Measurements from ENCODE around the gene ACACB.

The ACACB gene

GRCh38 chr12:109247831-109248654, 131.7 kb downstream of the ACACB start:
- DNase-seq (ENCODE audit: insufficient read length, low spot score) (no peak), FAIRE-seq (no peak)

GRCh38 chr12:109250523-109250922, 134.1 kb downstream of the ACACB start:
- DNase-seq (ENCODE audit: insufficient read length, low spot score) (no peak), FAIRE-seq (no peak)

- no peak for DNase-seq (ENCODE audit: insufficient read length, low spot score)
- FAIRE-seq: no peak
Observed at GRCh38 chr12:109252799-109253198, 136.4 kb downstream of the ACACB start.

GRCh38 chr12:109253913-109254544, 137.6 kb downstream of the ACACB start:
- FAIRE-seq: no peak
- no peak for DNase-seq (ENCODE audit: insufficient read length, low spot score)

DNA sequence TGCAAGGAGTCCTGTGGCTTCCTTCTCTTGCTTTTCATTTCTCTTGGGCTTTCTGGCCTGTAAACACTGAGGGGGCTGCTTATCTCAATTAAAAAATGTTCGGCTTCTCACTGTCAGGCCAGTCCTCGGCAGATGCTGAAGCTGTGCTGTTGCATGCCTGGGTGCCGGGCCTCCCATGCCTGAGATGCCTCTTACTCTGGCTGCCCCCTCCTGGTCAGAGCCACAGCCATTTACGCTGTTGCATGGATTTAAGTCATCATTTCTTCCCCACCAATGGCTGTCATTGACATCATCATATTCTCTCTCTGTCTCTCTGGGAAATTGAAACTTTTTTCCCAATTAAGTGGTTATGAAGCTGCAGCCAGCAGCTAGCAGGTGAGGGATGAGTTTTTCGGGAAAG, 139.0 kb downstream of the ACACB start:
- DNase-seq (ENCODE audit: insufficient read length, low spot score) (no peak), FAIRE-seq (no peak)

GRCh38 chr12:109256011-109256410, 139.6 kb downstream of the ACACB start:
- DNase-seq (ENCODE audit: insufficient read length, low spot score): no peak
- no peak for FAIRE-seq

GRCh38 chr12:109258201-109258600, 141.8 kb downstream of the ACACB start:
- no peak for FAIRE-seq
- no peak for DNase-seq (ENCODE audit: insufficient read length, low spot score)

GRCh38 chr12:109258607-109259544, 142.5 kb downstream of the ACACB start:
- FAIRE-seq (no peak), DNase-seq (ENCODE audit: insufficient read length, low spot score) (no peak)

DNA sequence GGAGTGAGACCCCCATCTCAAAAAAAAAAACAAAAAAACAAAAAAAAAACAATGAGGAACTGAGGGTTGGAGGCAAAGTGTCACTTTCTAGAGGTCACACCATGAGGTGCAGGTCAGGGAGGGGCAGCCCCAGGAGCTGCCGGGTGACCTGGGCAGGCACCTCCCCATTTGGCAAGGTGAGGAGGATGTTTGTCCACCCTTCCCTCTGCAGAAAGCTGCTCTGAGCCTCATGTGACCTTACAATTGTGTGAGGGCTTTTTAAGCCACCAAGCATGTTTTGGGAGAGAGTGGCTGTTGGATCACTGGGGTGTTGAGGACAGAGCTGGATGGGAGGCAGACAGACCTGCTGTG, 143.1 kb downstream of the ACACB start:
- FAIRE-seq (no peak), DNase-seq (ENCODE audit: insufficient read length, low spot score) (no peak)

GRCh38 chr12:109261087-109261486, 144.7 kb downstream of the ACACB start:
- DNase-seq (ENCODE audit: insufficient read length, low spot score): no peak
- FAIRE-seq: no peak

- no peak for DNase-seq (ENCODE audit: insufficient read length, low spot score)
- FAIRE-seq: no peak
Observed at GRCh38 chr12:109261939-109262338, 145.6 kb downstream of the ACACB start.

- no peak for DNase-seq (ENCODE audit: insufficient read length, low spot score)
- no peak for FAIRE-seq
Observed at GRCh38 chr12:109263439-109263838, 147.1 kb downstream of the ACACB start.

GRCh38 chr12:109264095-109264942, 147.9 kb downstream of the ACACB start:
- peak; percentile 82 for DNase-seq (ENCODE audit: insufficient read length, low spot score)

DNA sequence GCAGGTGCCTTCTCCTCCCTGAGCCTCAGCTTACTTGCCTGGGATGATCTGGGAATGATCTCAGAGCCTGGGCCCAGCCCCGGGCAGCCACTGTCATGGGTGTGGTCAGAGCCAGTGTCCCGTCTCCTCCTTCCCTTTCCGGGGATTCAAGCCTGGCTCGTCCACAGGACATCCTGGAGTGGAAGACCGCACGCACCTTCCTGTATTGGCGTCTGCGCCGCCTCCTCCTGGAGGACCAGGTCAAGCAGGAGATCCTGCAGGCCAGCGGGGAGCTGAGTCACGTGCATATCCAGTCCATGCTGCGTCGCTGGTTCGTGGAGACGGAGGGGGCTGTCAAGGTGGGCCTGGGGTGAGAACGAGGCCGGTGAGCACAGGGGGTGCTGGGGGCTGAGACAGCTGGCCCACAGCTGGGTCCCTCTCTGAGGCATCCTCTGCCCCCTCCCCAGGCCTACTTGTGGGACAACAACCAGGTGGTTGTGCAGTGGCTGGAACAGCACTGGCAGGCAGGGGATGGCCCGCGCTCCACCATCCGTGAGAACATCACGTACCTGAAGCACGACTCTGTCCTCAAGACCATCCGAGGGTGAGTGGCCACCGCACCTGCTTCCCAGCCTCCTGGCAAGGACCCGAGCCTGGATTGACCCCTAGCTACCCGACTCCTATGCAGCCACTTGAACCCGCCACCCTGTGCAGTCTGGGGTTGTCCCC, 148.7 kb downstream of the ACACB start:
- FAIRE-seq (no peak), DNase-seq (ENCODE audit: insufficient read length, low spot score) (no peak)

More at GRCh38 chr12:109264095-109264942, 147.9 kb downstream of the ACACB start:
- no peak for FAIRE-seq

- no peak for FAIRE-seq
- DNase-seq (ENCODE audit: insufficient read length, low spot score): no peak
Observed at GRCh38 chr12:109266106-109266879, 149.9 kb downstream of the ACACB start.

DNA sequence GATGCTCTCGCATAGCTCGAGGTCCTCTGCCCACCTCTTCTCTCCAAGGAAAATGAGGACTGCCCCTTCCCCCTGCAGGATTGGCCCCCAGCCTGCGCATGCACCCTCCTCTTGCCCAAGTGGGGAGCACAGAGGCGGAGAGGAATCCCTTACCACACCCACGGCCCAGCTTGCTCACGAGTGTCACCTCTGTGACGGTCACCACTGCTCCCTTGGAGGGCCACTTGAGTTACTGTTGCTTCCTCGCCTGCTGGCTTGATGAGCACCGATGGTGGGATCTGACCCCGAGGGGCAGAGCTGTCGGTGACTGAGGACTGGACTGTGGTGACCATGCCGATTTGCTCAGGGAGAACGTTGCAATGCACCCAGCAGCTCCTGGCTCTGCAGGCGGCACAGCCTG, 151.0 kb downstream of the ACACB start:
- DNase-seq (ENCODE audit: insufficient read length, low spot score) (no peak), FAIRE-seq (no peak)

GRCh38 chr12:109268896-109269295, 152.5 kb downstream of the ACACB start:
- FAIRE-seq: no peak

DNA sequence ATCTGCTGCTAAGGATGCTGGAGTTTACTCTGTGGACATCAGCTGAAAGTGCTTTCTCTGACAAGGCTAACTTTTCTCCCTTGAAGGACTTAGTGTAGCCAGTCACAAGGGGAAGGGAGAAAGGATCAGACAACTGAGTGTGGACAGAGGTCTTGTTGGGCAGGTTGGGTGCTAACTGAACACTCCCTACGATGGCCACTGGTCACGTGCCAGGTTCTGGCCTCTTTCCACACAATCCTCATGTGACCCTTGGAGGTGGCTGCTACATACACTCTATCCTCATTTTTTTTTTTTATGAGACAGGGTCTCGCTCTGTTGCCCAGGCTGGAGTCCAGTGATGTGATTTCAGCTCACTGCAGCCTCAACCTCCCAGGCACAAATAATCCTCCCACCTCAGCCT, 153.0 kb downstream of the ACACB start:
- FAIRE-seq (no peak), DNase-seq (ENCODE audit: insufficient read length, low spot score) (no peak)

More at GRCh38 chr12:109268896-109269295, 152.5 kb downstream of the ACACB start:
- DNase-seq (ENCODE audit: insufficient read length, low spot score): no peak

- FAIRE-seq (no peak), DNase-seq (ENCODE audit: insufficient read length, low spot score) (no peak)
Observed at GRCh38 chr12:109270494-109270893, 154.1 kb downstream of the ACACB start.

All from HTR-8/SVneo (cell line).